ENCODE results near the gene HPS1. TPM values are rescaled to one million over a fixed set of nuclear protein-coding genes. Genes with fewer than 3 reads are reported as not detected.

HPS1 gene
- total RNA-seq, 3 donors from 2014 or later (not counting 1 experiment from before 2014, with no cell fraction given): 92.4 to 103 (median 102) TPM

GRCh38 chr10:98399784-98400183 is 47.0 kb downstream of the HPS1 start:
- intact Hi-C loops (cut with micrococcal nuclease): no loop called here
- no peak overlapping the region for H3K27ac Mint-ChIP-seq
- no peak overlapping the region for H3K4me3 ChIP-seq (ENCODE audit: low read length)
- H3K36me3 ChIP-seq (ENCODE audit: control insufficient read depth, insufficient read depth, low read length): peaks cover 27% of the 10 kb centered on the region
- H3K4me3 Mint-ChIP-seq: no peak overlapping the region
- no peaks in the 10 kb centered on the region for H3K9me3 ChIP-seq (ENCODE audit: control insufficient read depth, insufficient read depth, low read length)
- no peaks in the 10 kb centered on the region for H3K9me3 Mint-ChIP-seq
- no peaks in the 10 kb centered on the region for H3K27me3 Mint-ChIP-seq (ENCODE audit: low read depth in 2 of 2)
- peaks cover 6% of the 10 kb centered on the region for H3K4me1 ChIP-seq (ENCODE audit: control insufficient read depth, insufficient read depth, low read length)
- 96% methylated on average over 9 of the region's 9 CpGs for WGBS (ENCODE audit: insufficient coverage)
- DNase-seq (no peak), ATAC-seq (no peak)
- H3K27ac ChIP-seq (ENCODE audit: low read length): no peak overlapping the region
- H3K27me3 ChIP-seq (ENCODE audit: control insufficient read depth, insufficient read depth, low read length): no peaks in the 10 kb centered on the region
- no peak for TF ChIP-seq CTCF (IDR thresholded peaks at IDR 0.05)
- peaks cover 0 to 13% of the 10 kb centered on the region in 2 donors for H3K4me1 Mint-ChIP-seq
- H3K36me3 Mint-ChIP-seq: no peaks in the 10 kb centered on the region

- peaks cover 12 to 39% of the 10 kb centered on the region in 2 donors for H3K4me1 Mint-ChIP-seq
- H3K36me3 Mint-ChIP-seq: no peaks in the 10 kb centered on the region
- Histone ChIP-seq H3K4me1 (ENCODE audit: control insufficient read depth, insufficient read depth, low read length) (peaks cover 26% of the 10 kb centered on the region), H3K4me3 (ENCODE audit: low read length) (no peak overlapping the region), H3K9me3 (ENCODE audit: control insufficient read depth, insufficient read depth, low read length) (no peaks in the 10 kb centered on the region), H3K27ac (ENCODE audit: low read length) (no peak overlapping the region), H3K36me3 (ENCODE audit: control insufficient read depth, insufficient read depth, low read length) (peaks cover 18% of the 10 kb centered on the region), H3K27me3 (ENCODE audit: control insufficient read depth, insufficient read depth, low read length) (no peaks in the 10 kb centered on the region)
- no peaks in the 10 kb centered on the region for H3K9me3 Mint-ChIP-seq
- ATAC-seq: no peak
- H3K4me3 Mint-ChIP-seq: no peak overlapping the region
- no peak for DNase-seq
- WGBS (ENCODE audit: insufficient coverage): 98% methylated on average over 9 of the region's 9 CpGs
- H3K27me3 Mint-ChIP-seq (ENCODE audit: low read depth in 2 of 2): no peaks in the 10 kb centered on the region
- no peak overlapping the region for H3K27ac Mint-ChIP-seq
- TF ChIP-seq CTCF (IDR thresholded peaks at IDR 0.05): no peak
- intact Hi-C loops (cut with micrococcal nuclease): no loop called here
Measured at GRCh38 chr10:98397089-98397600, 49.6 kb downstream of the HPS1 start.

GRCh38 chr10:98396096-98397063 is 50.4 kb downstream of the HPS1 start:
- no peaks in the 10 kb centered on the region for H3K36me3 Mint-ChIP-seq
- ATAC-seq: no peak
- H3K9me3 ChIP-seq (ENCODE audit: control insufficient read depth, insufficient read depth, low read length): no peaks in the 10 kb centered on the region

More at GRCh38 chr10:98396096-98397063, 50.4 kb downstream of the HPS1 start:
- H3K4me1 Mint-ChIP-seq: peaks cover 19 to 47% of the 10 kb centered on the region in 2 donors
- no peak for TF ChIP-seq CTCF (IDR thresholded peaks at IDR 0.05)
- H3K9me3 Mint-ChIP-seq: no peaks in the 10 kb centered on the region
- Histone ChIP-seq H3K36me3 (ENCODE audit: control insufficient read depth, insufficient read depth, low read length) (peaks cover 18% of the 10 kb centered on the region), H3K4me3 (ENCODE audit: low read length) (no peak overlapping the region), H3K27me3 (ENCODE audit: control insufficient read depth, insufficient read depth, low read length) (no peaks in the 10 kb centered on the region), H3K4me1 (ENCODE audit: control insufficient read depth, insufficient read depth, low read length) (peaks cover 34% of the 10 kb centered on the region), H3K27ac (ENCODE audit: low read length) (no peak overlapping the region)
- no peak overlapping the region for H3K27ac Mint-ChIP-seq
- WGBS (ENCODE audit: insufficient coverage): 98% methylated on average over 6 of the region's 6 CpGs
- H3K27me3 Mint-ChIP-seq (ENCODE audit: low read depth in 2 of 2): no peaks in the 10 kb centered on the region
- H3K4me3 Mint-ChIP-seq: no peak overlapping the region
- intact Hi-C loops (cut with micrococcal nuclease): no loop called here
- no peak for DNase-seq

Data from natural killer cell (primary cell).